Measurements from ENCODE around the gene ZNF784. TPM values are rescaled to one million over a fixed set of nuclear protein-coding genes. Genes with fewer than 3 reads are reported as not detected.

Gene ZNF784
- 4.1 and 6.1 TPM in 2 replicates for total RNA-seq

DNA sequence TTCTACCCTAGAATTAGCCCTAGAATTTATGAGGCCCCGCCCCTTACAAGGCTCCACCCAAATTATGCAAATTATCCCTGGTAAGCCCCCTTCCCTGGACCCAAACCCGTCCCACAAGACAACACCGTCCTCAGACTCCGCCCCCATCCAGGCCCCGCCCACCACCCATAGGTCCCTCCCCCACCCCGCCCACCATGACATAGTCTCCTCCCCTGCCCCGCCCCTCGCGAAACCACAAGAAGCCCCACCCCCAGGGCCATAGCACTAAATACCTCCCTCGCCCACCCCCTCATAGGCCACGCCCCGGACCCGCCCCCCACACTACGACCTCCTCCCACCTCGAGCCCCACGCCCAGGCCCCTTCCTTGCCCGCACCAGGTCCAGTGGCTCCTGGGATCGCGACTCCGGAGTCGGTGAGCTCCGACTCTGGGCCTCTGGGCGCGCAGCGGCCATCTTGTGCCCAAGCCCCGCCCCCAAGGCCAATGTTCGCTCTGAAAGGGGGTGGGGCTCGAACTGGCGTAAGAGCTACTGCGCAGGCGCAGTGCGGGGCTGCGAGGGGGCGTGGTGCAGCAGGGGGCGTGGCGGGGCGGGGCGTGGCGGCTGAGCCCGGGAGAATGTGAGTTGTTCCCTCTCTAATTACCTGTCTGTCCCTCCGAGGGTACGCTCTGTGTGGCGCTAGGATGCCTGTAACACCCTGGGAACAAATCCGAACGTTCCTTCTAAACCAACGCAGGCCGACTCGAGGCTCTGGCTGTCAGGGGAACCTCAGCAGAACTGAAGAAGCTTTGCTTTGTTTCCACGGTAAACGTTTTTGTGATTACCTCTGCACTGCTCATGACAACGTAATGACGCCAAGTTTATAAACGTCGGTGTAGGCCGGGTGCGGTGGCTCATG lies at the start of gene ZNF784:
Gene ZNF784, minus strand, starts transcription at position 458 of the 895 bp plus-strand sequence. Its CDS starts 5 bp downstream, at position 453.

GRCh38 chr19:55654868-55655647 lies 30.7 kb upstream of the ZNF784 start, which contains the start of gene U2AF2:
U2AF2 (plus strand) TSS chr19:55655035; CDS start chr19:55655105, 70 bp downstream.

GRCh38 chr19:55647732-55648584 lies 23.6 kb upstream of the ZNF784 start, which contains the start of gene CCDC106:
CCDC106 (plus strand) TSS chr19:55648212; CDS start chr19:55649047, 835 bp downstream.

DNA sequence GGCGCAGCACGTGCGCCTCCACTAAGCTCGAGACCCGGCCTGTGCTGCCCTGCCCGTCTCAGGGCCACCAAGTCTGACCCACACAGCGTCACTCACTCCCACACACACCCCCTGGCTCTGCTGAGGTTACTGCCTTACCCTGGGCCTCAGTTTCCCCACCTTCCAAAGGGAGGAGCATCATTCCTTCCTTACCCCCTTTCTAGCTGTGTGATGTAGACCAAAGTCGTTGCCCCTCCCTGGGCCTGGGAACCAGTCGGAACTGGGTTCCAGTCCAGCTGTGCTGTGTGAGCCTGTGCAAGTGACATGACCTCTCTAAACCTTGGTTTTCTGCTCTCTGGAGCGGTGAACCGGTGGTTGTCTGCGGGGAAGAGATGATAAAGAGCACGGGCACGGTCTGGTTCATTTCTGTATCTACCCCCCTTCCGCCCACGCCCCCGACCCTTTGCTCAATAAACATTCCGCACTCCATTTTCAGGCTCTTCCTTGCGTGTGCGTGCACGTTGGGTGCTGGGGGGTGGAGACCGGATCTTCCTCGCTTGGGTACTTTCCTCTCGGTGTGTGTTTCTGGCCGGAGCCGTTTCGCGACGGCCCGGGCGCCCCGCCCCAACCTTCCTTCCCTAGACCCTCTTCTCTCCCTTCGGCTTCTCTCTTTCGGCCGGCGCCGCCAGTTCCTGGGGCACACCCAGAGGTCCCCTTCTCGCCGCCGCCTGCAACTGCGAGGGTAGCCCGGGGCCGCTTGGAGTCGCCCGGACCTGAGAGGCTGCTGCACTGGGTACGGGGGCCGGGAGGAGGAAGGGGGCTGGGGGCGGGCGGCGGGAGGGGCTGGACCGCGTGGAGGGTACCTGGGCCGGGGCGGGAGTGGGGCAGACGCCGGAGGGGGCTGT lies 18.9 kb upstream of the ZNF784 start, which contains the start of gene ZNF581:
Gene ZNF581, plus strand, starts transcription at position 647 of the 884 bp plus-strand sequence. CDS start 923 bp downstream, outside the sequence.

DNA sequence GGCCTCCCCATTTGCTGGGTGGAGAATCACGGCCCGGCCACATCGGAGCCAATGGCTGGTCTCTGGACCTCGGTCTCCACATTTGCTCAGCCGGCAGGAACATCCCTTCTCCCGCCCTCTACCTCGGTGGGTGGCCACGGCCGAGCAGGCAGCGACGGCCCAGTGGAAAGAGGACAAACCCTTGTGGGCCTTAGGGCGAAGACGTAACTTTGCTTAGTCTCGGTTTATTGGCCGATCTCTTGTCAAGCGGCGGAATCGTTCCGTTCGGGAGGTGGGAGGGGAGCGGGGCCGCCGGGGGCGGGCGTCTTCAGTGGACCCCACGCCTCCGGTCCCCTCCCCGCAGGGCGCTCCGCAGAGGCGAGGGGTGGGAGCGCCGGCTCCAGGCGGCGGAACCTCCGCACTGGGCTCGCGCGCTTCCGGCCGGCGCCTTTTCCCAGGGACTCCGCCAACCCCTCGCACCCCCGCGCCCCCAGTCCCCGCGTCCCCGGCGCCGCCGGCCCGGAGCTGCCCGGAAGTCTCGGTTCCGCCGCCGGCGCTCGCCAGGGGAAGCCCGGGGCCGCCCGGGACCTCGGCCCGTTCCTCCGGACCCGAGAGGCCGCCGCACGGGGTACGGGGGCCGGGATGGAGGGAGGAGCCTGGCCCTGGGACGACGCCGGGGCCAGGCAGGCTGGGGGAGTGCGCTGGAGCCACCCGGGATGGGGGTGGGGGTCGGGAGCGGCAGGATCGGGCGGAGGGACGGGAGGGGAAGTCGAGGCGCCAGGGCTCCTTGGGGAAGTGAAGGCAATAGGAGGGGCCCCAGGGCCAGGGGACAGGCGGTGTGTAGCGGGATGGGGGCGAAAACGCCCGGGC lies 16.4 kb upstream of the ZNF784 start, which contains the start of gene ZNF580:
Gene ZNF580, plus strand, starts transcription at position 426 of the 849 bp plus-strand sequence. CDS start 1,507 bp downstream, outside the sequence.

DNA sequence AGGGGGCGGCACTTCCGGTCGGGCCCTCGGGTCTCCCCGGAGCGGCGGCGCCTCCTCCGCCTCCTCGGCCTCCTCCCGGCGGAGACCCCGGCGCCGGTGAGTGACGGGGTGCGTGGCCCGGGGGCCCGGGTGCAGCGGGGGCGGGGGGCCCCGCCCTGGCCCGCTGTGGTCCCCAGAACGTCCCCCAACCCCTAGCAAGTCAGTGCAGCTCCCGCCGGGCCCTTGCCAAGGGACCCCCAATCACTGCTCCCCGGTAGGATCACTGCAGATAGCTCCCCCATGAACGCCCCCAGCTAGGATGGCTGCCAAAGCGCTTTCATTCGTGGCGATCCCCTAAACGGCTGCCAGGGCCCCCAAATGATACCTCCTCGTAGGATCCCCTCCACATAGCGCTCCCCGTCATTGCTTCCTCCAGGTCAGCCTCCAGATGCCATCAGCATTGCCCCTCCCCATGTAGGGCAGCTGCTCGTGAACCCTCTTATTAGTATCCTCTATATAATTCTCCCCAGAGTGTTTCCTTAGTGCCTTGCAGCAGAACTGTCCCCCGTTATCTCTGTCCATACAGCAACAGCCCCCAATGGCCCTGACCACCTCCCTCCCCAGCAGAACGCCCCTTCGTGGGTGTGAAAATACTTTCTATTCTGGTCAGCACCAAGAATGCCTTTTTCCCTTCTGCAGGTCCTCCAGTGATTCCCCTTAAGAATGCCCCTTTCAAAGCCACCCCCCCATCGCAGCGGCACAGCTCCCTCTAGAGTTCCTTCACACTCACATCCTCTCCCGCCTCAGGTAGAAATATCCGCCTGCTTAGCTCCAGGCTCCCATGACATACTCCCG lies 18.5 kb downstream of the ZNF784 start, which contains the start of gene ZNF865:
Gene ZNF865, plus strand, starts transcription at position 11 of the 834 bp plus-strand sequence. CDS start 7,972 bp downstream, outside the sequence.

DNA sequence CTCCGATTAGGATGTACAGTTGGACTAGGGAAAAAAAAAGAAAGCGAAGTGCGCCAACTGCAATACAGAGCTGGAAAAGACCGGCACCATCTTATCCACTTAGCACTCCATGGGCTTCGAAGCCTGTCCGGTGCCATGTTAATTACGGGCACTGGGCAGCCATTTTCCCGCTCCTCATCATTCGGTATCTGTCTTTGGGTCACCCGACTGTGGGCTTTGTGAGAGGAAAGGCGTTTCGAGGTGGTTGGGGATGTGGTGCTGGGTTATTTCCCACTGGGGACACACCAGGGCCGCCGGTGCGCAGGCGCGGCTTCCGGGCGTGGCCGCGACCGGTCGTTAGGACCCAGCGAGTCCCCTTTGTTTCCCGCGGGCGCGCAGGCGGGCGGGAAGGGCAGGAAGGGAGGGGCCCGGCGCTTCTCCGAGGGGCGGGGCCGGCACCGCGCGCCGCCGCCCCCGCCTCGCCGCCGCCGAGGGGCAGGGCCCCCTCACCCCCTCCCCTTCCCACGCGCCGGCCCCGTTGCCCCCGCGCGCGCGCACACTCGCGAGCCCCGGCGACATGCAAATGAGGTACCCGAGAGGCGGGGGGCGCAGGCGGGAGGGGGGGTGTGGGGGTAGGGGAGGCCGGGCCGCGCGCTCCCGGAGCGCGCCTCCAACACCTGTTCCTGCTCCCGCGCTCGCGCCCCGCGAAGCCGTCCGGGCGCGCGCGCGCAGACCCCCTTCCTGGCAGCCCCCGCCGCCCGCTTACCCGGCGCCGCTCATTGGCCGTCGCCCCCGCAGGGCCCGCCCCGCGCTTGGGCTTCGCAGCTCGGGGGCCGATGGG lies 24.3 kb downstream of the ZNF784 start, which contains the start of gene ZNF524:
Gene ZNF524, plus strand, starts transcription at position 447 of the 820 bp plus-strand sequence. CDS start 1,825 bp downstream, outside the sequence.

DNA sequence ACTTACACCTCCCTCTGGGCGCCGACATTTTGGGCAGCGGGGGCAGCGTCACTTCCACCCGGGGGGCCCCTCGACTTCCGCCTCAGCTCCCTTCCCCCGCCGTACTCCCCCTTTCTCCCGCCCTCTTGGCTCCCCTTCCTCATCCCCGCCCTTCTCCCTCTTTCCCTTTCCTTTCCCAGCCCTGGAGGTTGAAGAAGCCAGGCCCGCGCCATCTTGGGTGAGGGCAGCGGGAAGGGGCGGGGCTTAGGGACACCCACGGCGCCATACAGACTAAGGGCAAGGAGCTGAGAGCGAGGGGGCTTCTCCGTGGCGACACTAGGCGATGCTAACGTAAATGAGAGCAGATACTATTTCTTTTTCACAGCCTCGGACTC lies 24.9 kb downstream of the ZNF784 start, which contains the start of gene FIZ1:
Gene FIZ1, minus strand, starts transcription at position 50 of the 374 bp plus-strand sequence. CDS start 1,652 bp downstream, outside the sequence.

DNA sequence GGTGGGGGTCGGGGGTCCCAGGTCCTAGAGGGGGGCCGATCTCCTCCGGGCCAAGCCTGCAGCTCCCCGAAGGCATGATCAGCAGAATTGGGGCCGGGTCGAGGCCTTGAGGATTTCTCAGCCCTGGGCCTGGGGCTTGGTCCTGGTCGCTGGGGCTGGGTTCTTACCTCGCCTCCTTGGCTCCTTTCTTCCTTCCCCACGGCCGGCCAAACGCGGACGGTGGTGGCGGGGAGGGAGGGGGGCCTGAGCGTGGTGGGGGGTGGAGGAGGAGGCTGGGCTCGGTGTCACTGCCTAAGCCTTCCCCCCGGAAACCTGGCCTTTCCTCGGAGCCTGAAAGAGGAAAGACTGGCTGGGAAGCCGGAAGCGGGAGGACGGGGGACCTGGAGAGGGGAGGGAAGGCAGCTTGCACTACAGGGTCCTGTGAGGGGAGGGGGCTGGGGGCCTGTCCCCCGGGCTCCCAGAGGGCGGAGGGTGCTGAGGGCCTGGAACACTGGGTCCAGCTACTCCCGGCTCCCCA lies 43.7 kb downstream of the ZNF784 start, which contains the start of gene ZNF579:
Gene ZNF579, minus strand, starts transcription at position 221 of the 517 bp plus-strand sequence. CDS start 1,209 bp downstream, outside the sequence.

Other genes starting within 250 kb of the ZNF784 start
- not detected in 2 replicates for gene TMEM190, start 247.7 kb downstream of the ZNF784 start, total RNA-seq
- gene TMEM238, start 240.3 kb downstream of the ZNF784 start, total RNA-seq, result 11.8 and 33.3 TPM in 2 replicates
- 279 and 544 TPM in 2 replicates for gene RPL28, start 238.6 kb downstream of the ZNF784 start, total RNA-seq
- gene UBE2S, start 216.8 kb downstream of the ZNF784 start, total RNA-seq, result 144 and 190 TPM in 2 replicates
- not detected in 2 replicates for gene SHISA7, start 181.3 kb downstream of the ZNF784 start, total RNA-seq
- 70.7 and 87.7 TPM in 2 replicates for gene ISOC2, start 162.9 kb downstream of the ZNF784 start, total RNA-seq
- not detected in 2 replicates for gene C19orf85, start 159.8 kb downstream of the ZNF784 start, total RNA-seq
- 3.7 and 10.4 TPM in 2 replicates for gene ZNF628, start 147.9 kb downstream of the ZNF784 start, total RNA-seq
- gene NAT14, start 139.4 kb downstream of the ZNF784 start, total RNA-seq, result 16.7 and 39.8 TPM in 2 replicates
- gene SSC5D, start 136.1 kb downstream of the ZNF784 start, total RNA-seq, result 0.09 TPM in 1 of 2 replicates, not detected in the other
- not detected in 2 replicates for gene SBK2, start 87.4 kb downstream of the ZNF784 start, total RNA-seq
- not detected in 2 replicates for gene SBK3, start 79.0 kb downstream of the ZNF784 start, total RNA-seq
- 7.2 and 7.6 TPM in 2 replicates for gene ZNF579, start 43.7 kb downstream of the ZNF784 start, total RNA-seq
- gene FIZ1, start 25.0 kb downstream of the ZNF784 start, total RNA-seq, result 3.1 and 3.7 TPM in 2 replicates
- gene ZNF524, start 24.3 kb downstream of the ZNF784 start, total RNA-seq, result 27.2 and 31.9 TPM in 2 replicates
- gene ZNF865, start 18.9 kb downstream of the ZNF784 start, total RNA-seq, result 4.4 and 5.8 TPM in 2 replicates
- gene ZNF580, start 16.4 kb upstream of the ZNF784 start, total RNA-seq, result 10.5 and 29.2 TPM in 2 replicates
- 30.8 and 37.0 TPM in 2 replicates for gene ZNF581, start 19.1 kb upstream of the ZNF784 start, total RNA-seq
- gene CCDC106, start 23.6 kb upstream of the ZNF784 start, total RNA-seq, result 14.0 and 18.0 TPM in 2 replicates
- gene U2AF2, start 30.5 kb upstream of the ZNF784 start, total RNA-seq, result 174 and 255 TPM in 2 replicates
- 137 and 177 TPM in 2 replicates for gene EPN1, start 50.7 kb upstream of the ZNF784 start, total RNA-seq
- not detected in 2 replicates for gene NLRP9, start 113.8 kb upstream of the ZNF784 start, total RNA-seq
- gene RFPL4A, start 134.5 kb upstream of the ZNF784 start, total RNA-seq, result not detected in 2 replicates
- not detected in 2 replicates for gene RFPL4AL1, start 144.6 kb upstream of the ZNF784 start, total RNA-seq
- not detected in 2 replicates for gene NLRP11, start 207.4 kb upstream of the ZNF784 start, total RNA-seq
- gene NLRP4, start 212.0 kb upstream of the ZNF784 start, total RNA-seq, result not detected in 2 replicates